Kidney epithelial cell (primary cell): ENCODE results near the gene ALDOB. TPM values are rescaled to one million over a fixed set of nuclear protein-coding genes. Genes with fewer than 3 reads are reported as not detected.

Experiments used
- DNase-seq: peaks from one replicate; pipeline ENCODE4 v3.0.0-alpha.2; 2010; ENCODE audit warnings: low read depth
- H3K27me3 ChIP-seq: 2 replicates; pipeline ENCODE4 v1.6.0; 2011; ENCODE audit warnings: low read length; ENCODE audit not compliant: control insufficient read depth, insufficient read depth
- H3K36me3 ChIP-seq: 2 replicates; pipeline ENCODE4 v1.5.1; 2011; ENCODE audit warnings: low read length; ENCODE audit not compliant: control insufficient read depth, insufficient read depth
- H3K4me3 ChIP-seq: 2 replicates; pipeline ENCODE4 v1.5.1; 2011; ENCODE audit warnings: low read depth, mild to moderate bottlenecking, control low read depth, low read length
- CTCF ChIP-seq: IDR thresholded peaks from 2 replicates; pipeline ENCODE4 v1.5.1; 2011; ENCODE audit warnings: mild to moderate bottlenecking, moderate library complexity, low read length, control low read depth, inconsistent platforms; ENCODE audit not compliant: insufficient read depth, poor library complexity, severe bottlenecking
- total RNA-seq: library from RNA; depleted of rRNA; stranded (reverse); fragments of >200 nt; gene quantifications from 2 replicates; pipeline ENCODE4 v1.2.3, GENCODE V29; 2015

ALDOB gene
- total RNA-seq, 1 donor from 2014 or later, result not detected

GRCh38 chr9:101446732-101447131, 11.2 kb upstream of the ALDOB start:
- DNase-seq, result no peak
- Histone ChIP-seq H3K4me3 (no peak overlapping the region), H3K27me3 (no peaks in the 10 kb centered on the region), H3K36me3 (no peaks in the 10 kb centered on the region)
- TF ChIP-seq CTCF, result no peak

GRCh38 chr9:101445353-101446029, 9.9 kb upstream of the ALDOB start:
- Histone ChIP-seq H3K36me3 (no peaks in the 10 kb centered on the region), H3K27me3 (no peaks in the 10 kb centered on the region), H3K4me3 (no peak overlapping the region)
- TF ChIP-seq CTCF, result no peak
- no peak for DNase-seq

- H3K4me3 ChIP-seq, result no peak overlapping the region
- H3K27me3 ChIP-seq, result no peaks in the 10 kb centered on the region
- no peaks in the 10 kb centered on the region for H3K36me3 ChIP-seq
- DNase-seq, result no peak
- no peak for TF ChIP-seq CTCF
These were observed 7.8 kb upstream of the ALDOB start for GRCh38 chr9:101443364-101443771.

GRCh38 chr9:101442736-101443135, 7.2 kb upstream of the ALDOB start:
- TF ChIP-seq CTCF, result no peak
- DNase-seq, result no peak
- Histone ChIP-seq H3K27me3 (no peaks in the 10 kb centered on the region), H3K4me3 (no peak overlapping the region), H3K36me3 (no peaks in the 10 kb centered on the region)

GRCh38 chr9:101442318-101442717, 6.7 kb upstream of the ALDOB start:
- DNase-seq, result no peak
- no peaks in the 10 kb centered on the region for H3K27me3 ChIP-seq
- no peak overlapping the region for H3K4me3 ChIP-seq
- TF ChIP-seq CTCF, result no peak
- H3K36me3 ChIP-seq, result no peaks in the 10 kb centered on the region

GRCh38 chr9:101440714-101441230, 5.2 kb upstream of the ALDOB start:
- no peak overlapping the region for H3K4me3 ChIP-seq
- H3K36me3 ChIP-seq, result no peaks in the 10 kb centered on the region
- TF ChIP-seq CTCF, result no peak
- no peaks in the 10 kb centered on the region for H3K27me3 ChIP-seq
- DNase-seq, result no peak
